GM12878 (cell line): ENCODE data around the gene FLII. TPM values are rescaled to one million over a fixed set of nuclear protein-coding genes. Genes with fewer than 3 reads are reported as not detected.

Experiments used
- ATAC-seq: fragments of 200-7000 bp; cut with Tn5 transposase; 3 replicates; pipeline ENCODE4 v1.9.1; 2020; ENCODE audit warnings: mild to moderate bottlenecking, moderate library complexity
- BruUV-seq: library from RNA; stranded (reverse); fragments of 400-500 nt; replicated peaks from 2 replicates; lab custom pipeline; 2021; lab: Mats Ljungman, UMichigan
- CTCF ChIA-PET: fragments of 300-600 bp; sonication (Branson Sonifier 250); formaldehyde crosslinking; extraction: SDS; loops from one replicate; lab custom pipeline; 2021; ENCODE audit warnings: inconsistent platforms; lab: Yijun Ruan, JAX
- POLR2A ChIA-PET: fragments of 350-600 bp; formaldehyde crosslinking; extraction: SDS; loops from one replicate; lab custom pipeline; 2021; ENCODE audit warnings: inconsistent platforms; lab: Charles Lee
- RAD21 ChIA-PET: fragments of 300-600 bp; sonication (Branson Sonifier 250); formaldehyde crosslinking; loops from one replicate; lab custom pipeline; 2023; ENCODE audit warnings: antibody characterized with exemption; ENCODE audit not compliant: unreplicated experiment; lab: Charles Lee
- SMC1A ChIA-PET: fragments of 300-600 bp; sonication (Branson Sonifier 250); formaldehyde crosslinking; loops from one replicate; lab custom pipeline; 2023; ENCODE audit not compliant: unreplicated experiment, uncharacterized antibody; lab: Charles Lee
- DNase-seq: peaks from one replicate; pipeline ENCODE4 v3.0.0-alpha.2; 2011; ENCODE audit warnings: low read depth, low spot score
- FAIRE-seq: peaks from 3 replicates; lab custom pipeline; 2011; peaks lifted over from hg19 to GRCh38; lab: Jason Lieb, UNC
- H2AFZ ChIP-seq: 2 replicates; pipeline ENCODE4 v1.6.0; 2011; ENCODE audit warnings: low read depth, low read length, control low read depth; ENCODE audit not compliant: control insufficient read depth
- H3K27ac ChIP-seq: 2 replicates; pipeline ENCODE4 v1.5.1; 2011; ENCODE audit warnings: control low read depth; ENCODE audit not compliant: control insufficient read depth, insufficient read depth
- H3K27me3 ChIP-seq, 2 experiments: replicated peaks in 1 of 2; 2 replicates each; pipeline versions ENCODE4 v1.6.0 to v1.6.1; 2011; ENCODE audit warnings: low read length in 1 of 2; ENCODE audit not compliant: control insufficient read depth in 2 of 2, insufficient read depth in 2 of 2
- H3K36me3 ChIP-seq, 2 experiments: 2 replicates each; pipeline ENCODE4 v1.5.1; 2011; ENCODE audit warnings: low read length in 1 of 2; ENCODE audit not compliant: control insufficient read depth in 2 of 2, insufficient read depth in 2 of 2
- H3K4me1 ChIP-seq: 2 replicates; pipeline ENCODE4 v1.6.1; 2011; ENCODE audit warnings: mild to moderate bottlenecking, low read length, moderate library complexity, mixed read lengths; ENCODE audit not compliant: control insufficient read depth, insufficient read depth
- H3K4me2 ChIP-seq: 2 replicates; pipeline ENCODE4 v1.6.0; 2011; ENCODE audit warnings: control low read depth; ENCODE audit not compliant: control insufficient read depth, insufficient read depth
- H3K4me3 ChIP-seq: fragments of 200-600 bp; sonication (generic); 2 replicates; pipeline ENCODE4 v1.5.1; 2016
- H3K79me2 ChIP-seq: 2 replicates; pipeline ENCODE4 v1.6.0; 2011; ENCODE audit warnings: low read length; ENCODE audit not compliant: control insufficient read depth, insufficient read depth
- H3K9ac ChIP-seq: 2 replicates; pipeline ENCODE4 v1.8.0; 2011; ENCODE audit warnings: low read length, control low read depth, mixed read lengths; ENCODE audit not compliant: control insufficient read depth, insufficient read depth
- H3K9me3 ChIP-seq: replicated peaks from 3 replicates; pipeline ENCODE4 v1.5.1; 2011; ENCODE audit warnings: mild to moderate bottlenecking, low read length; ENCODE audit not compliant: control insufficient read depth, insufficient read depth
- H4K20me1 ChIP-seq: 2 replicates; pipeline ENCODE4 v1.6.0; 2011; ENCODE audit not compliant: control insufficient read depth, insufficient read depth
- BCLAF1 ChIP-seq: fragments of 450-650 bp; IDR thresholded peaks from 2 replicates; pipeline ENCODE4 v1.6.1; 2017; ENCODE audit warnings: antibody characterized with exemption, mild to moderate bottlenecking, moderate library complexity
- EGR1 ChIP-seq, 2 experiments: IDR thresholded peaks; 1 replicate in 1 of 2; 2 replicates in 1 of 2; pipeline ENCODE4 v1.6.1; 2011 to 2012; ENCODE audit warnings: low read depth in 2 of 2, low read length in 2 of 2, borderline replicate concordance in 1 of 2, mild to moderate bottlenecking in 1 of 2, moderate library complexity in 1 of 2
- KDM1A ChIP-seq: fragments of 200-600 bp; sonication (generic); IDR thresholded peaks from 2 replicates; pipeline ENCODE4 v1.6.1; 2016; ENCODE audit warnings: borderline replicate concordance
- NFXL1 ChIP-seq: fragments of 450-650 bp; IDR thresholded peaks from 2 replicates; pipeline ENCODE4 v1.6.1; 2017; ENCODE audit warnings: antibody characterized with exemption, mild to moderate bottlenecking, borderline replicate concordance
- RBBP5 ChIP-seq: fragments of 200-600 bp; sonication (generic); conservative IDR thresholded peaks from 2 replicates; pipeline ENCODE4 v1.6.1; 2016
- SIN3A ChIP-seq: IDR thresholded peaks from 2 replicates; pipeline ENCODE4 v1.6.1; 2012; ENCODE audit warnings: low read depth, low read length, improper control_type of control experiment
- SPI1 ChIP-seq: IDR thresholded peaks from 2 replicates; pipeline ENCODE4 v1.6.1; 2011; ENCODE audit warnings: low read depth, mild to moderate bottlenecking, low read length, moderate library complexity, borderline replicate concordance; ENCODE audit not compliant: insufficient read depth
- STAT1 ChIP-seq: fragments of 450-650 bp; conservative IDR thresholded peaks from 2 replicates; pipeline ENCODE4 v1.6.1; 2014; ENCODE audit warnings: antibody characterized with exemption, mild to moderate bottlenecking
- TAF1 ChIP-seq: IDR thresholded peaks from 2 replicates; pipeline ENCODE4 v1.6.1; 2011; ENCODE audit warnings: mild to moderate bottlenecking, low read depth, low read length, borderline replicate concordance
- WRNIP1 ChIP-seq: IDR thresholded peaks from 2 replicates; pipeline ENCODE4 v1.6.1; 2011; ENCODE audit warnings: low read depth, low read length, improper control_type of control experiment, borderline replicate concordance
- ZNF274 ChIP-seq: IDR thresholded peaks from one replicate; pipeline ENCODE4 v1.8.0; 2011; ENCODE audit not compliant: insufficient read length, insufficient read depth
- WGBS: methylation state at CpG from one replicate; pipeline ENCODE4 v1.1.6; 2016; ENCODE audit warnings: low lambda C conversion rate; ENCODE audit not compliant: insufficient replicate concordance, insufficient coverage; ENCODE audit errors: missing lambda C conversion rate; 5-methylcytosine and 5-hydroxymethylcytosine counted together
- in situ Hi-C: fragments of 300-500 bp; cut with MboI; formaldehyde crosslinking; loops from 9 replicates; pipeline ENCODE4 v1.14.3; 2018; ENCODE audit warnings: mixed read lengths
- intact Hi-C: fragments of 100-400 bp; cut with micrococcal nuclease; formaldehyde crosslinking; loops from one replicate; pipeline ENCODE4 v1.14.2; 2022; ENCODE audit not compliant: unreplicated experiment
- polyA plus RNA-seq, 11 experiments: library from polyadenylated mRNA; depleted of rRNA in 4 of 11; unstranded in 6 of 11; stranded (reverse) in 5 of 11; fragments of >200 nt; fragmentation: Nextera tagmentation in 4 of 11; fragmentation: Illumina TruSeq in 1 of 11; extraction: Ambion mirVana in 4 of 11; extraction: Trizol in 1 of 11; gene quantifications; 1 replicate in 1 of 11; 2 replicates in 10 of 11; pipeline versions ENCODE4 v1.2.1 to v1.2.3, GENCODE V29; 2011 to 2016; ENCODE audit warnings: inconsistent platforms in 2 of 11, missing spikeins in 2 of 11, low read depth in 1 of 11
- total RNA-seq, 4 experiments: library from RNA; depleted of rRNA in 3 of 4; stranded (reverse); fragments of >200 nt in 3 of 4; fragmentation: Illumina TruSeq in 1 of 4; extraction: Trizol in 1 of 4; gene quantifications; 2 replicates each; pipeline versions ENCODE4 v1.2.1 to v1.2.3, GENCODE V29; 2013 to 2021
- TF ChIP-seq, protein P1 (sequence below): fragments of 450-650 bp; IDR thresholded peaks from 2 replicates; pipeline ENCODE4 v1.6.1; 2017; ENCODE audit warnings: mild to moderate bottlenecking, low read depth, inconsistent platforms; ENCODE audit not compliant: poor library complexity, severe bottlenecking
- TF ChIP-seq, protein P2 (sequence below): fragments of 450-650 bp; IDR thresholded peaks from 2 replicates; pipeline ENCODE4 v1.6.1; 2016; ENCODE audit warnings: mild to moderate bottlenecking

FLII gene
- total and polyA plus RNA-seq, 10 of the 15 experiments (the other 5 are each of a cell fraction or from before 2014, with no cell fraction given): 22.2 to 200 (median 121) TPM

DNA sequence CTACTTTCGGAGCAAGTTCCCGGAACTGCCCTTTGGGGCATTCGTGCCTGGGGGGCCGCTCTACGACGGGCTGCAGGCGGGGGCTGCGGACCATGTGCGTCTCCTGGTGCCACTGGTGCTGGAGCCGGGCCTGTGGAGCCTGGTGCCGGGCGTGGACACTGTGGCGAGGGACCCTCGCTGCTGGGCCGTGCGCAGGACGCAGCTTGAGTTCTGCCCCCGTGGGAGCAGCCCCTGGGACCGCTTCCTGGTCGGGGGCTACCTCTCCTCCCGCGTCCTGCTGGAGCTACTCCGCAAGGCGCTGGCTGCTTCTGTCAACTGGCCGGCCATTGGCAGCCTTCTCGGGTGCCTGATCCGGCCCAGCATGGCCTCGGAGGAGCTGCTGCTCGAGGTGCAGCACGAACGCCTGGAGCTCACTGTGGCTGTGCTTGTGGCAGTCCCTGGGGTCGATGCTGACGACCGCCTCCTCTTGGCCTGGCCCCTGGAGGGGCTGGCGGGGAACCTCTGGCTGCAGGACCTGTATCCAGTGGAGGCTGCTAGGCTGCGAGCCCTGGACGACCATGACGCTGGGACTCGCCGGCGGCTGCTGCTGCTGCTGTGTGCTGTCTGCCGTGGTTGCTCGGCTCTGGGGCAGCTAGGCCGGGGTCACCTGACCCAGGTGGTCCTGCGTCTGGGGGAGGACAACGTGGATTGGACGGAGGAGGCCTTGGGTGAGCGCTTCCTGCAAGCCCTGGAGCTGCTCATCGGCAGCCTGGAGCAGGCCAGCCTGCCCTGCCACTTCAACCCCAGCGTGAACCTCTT is 5.5 kb upstream of the FLII start:
- SMC1A ChIA-PET: no interaction called here
- in situ Hi-C loops: no loop called here
- H3K27ac ChIP-seq: no peak overlapping the region
- 82% methylated on average over 50 of the region's 50 CpGs for WGBS
- intact Hi-C loops: no loop called here
- TF ChIP-seq TAF1 (no peak), STAT1 (no peak), ZNF274 (no peak), EGR1 (IDR thresholded peaks at IDR 0.05; ENCODE audit: borderline replicate concordance in 1 of 2, low read depth in 2 of 2, low read length in 2 of 2) (no peak), NFXL1 (no peak), WRNIP1 (no peak), KDM1A (no peak), RBBP5 (no peak), BCLAF1 (no peak), SPI1 (no peak), SIN3A (no peak)
- TF ChIP-seq, protein P1, sequence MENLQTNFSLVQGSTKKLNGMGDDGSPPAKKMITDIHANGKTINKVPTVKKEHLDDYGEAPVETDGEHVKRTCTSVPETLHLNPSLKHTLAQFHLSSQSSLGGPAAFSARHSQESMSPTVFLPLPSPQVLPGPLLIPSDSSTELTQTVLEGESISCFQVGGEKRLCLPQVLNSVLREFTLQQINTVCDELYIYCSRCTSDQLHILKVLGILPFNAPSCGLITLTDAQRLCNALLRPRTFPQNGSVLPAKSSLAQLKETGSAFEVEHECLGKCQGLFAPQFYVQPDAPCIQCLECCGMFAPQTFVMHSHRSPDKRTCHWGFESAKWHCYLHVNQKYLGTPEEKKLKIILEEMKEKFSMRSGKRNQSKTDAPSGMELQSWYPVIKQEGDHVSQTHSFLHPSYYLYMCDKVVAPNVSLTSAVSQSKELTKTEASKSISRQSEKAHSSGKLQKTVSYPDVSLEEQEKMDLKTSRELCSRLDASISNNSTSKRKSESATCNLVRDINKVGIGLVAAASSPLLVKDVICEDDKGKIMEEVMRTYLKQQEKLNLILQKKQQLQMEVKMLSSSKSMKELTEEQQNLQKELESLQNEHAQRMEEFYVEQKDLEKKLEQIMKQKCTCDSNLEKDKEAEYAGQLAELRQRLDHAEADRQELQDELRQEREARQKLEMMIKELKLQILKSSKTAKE: no peak
- TF ChIP-seq, protein P2, sequence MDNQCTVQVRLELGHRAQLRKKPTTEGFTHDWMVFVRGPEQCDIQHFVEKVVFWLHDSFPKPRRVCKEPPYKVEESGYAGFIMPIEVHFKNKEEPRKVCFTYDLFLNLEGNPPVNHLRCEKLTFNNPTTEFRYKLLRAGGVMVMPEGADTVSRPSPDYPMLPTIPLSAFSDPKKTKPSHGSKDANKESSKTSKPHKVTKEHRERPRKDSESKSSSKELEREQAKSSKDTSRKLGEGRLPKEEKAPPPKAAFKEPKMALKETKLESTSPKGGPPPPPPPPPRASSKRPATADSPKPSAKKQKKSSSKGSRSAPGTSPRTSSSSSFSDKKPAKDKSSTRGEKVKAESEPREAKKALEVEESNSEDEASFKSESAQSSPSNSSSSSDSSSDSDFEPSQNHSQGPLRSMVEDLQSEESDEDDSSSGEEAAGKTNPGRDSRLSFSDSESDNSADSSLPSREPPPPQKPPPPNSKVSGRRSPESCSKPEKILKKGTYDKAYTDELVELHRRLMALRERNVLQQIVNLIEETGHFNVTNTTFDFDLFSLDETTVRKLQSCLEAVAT: no peak
- TF ChIP-seq, all 136 proteins: peak for 0
- DNase-seq: no peak
- Histone ChIP-seq H3K36me3 (peaks cover 0 to 5% of the 10 kb centered on the region in 2 experiments; a peak in 3 of 4 replicates), H4K20me1 (no peaks in the 10 kb centered on the region), H3K27me3 (no peaks in the 10 kb centered on the region), H3K9ac (no peak overlapping the region), H3K4me3 (no peak overlapping the region), H3K9me3 (no peaks in the 10 kb centered on the region), H3K4me1 (peaks cover 14% of the 10 kb centered on the region), H2AFZ (no peak overlapping the region), H3K79me2 (no peaks in the 10 kb centered on the region; the same call in 1 of the 2 replicates), H3K4me2 (no peak overlapping the region)
- FAIRE-seq: no peak
- RAD21 ChIA-PET: no interaction called here
- ATAC-seq: no peak
- POLR2A ChIA-PET: no interaction called here
- CTCF ChIA-PET: interaction anchor here (0.7 to 1.1 kb wide), 2 partner anchors 38 to 76 kb away, joined by 3 read pairs; no protein-coding TSS in a partner anchor
- BruUV-seq: no TSS peak
